ENCODE measurements around the gene TRIM44. TPM values are rescaled to one million over a fixed set of nuclear protein-coding genes. Genes with fewer than 3 reads are reported as not detected.
"Not testable (repeated sequence)": the region's sequence is repeated elsewhere in the genome, so short reads cannot be mapped to it uniquely, and the experiment has no call there.

TRIM44 gene
- polyA plus RNA-seq, 4 donors, result 64.7 to 100 (median 82.9) TPM

DNA sequence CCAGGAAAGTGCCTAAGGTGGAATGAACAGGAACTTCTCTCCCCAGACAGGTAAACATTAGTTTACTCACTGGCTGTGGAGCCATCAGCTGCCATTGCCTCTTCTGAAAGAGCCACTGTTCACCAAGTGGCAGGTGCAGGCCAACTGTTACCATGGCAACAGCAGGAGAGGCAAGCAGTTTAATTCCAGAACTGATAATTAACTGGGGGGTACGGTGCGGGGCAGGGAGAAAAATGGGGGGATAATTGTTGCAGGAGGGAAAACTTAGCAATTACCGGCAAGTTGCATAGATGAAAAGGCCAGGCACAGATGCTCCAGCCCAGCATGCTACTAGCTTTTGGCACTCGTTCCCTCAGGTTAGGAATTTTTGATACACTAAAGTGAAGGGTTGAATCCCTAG is 85.1 kb downstream of the TRIM44 start:
- DNase-seq (ENCODE audit: low read depth in 4 of 4, low spot score in 3 of 4), result no peak

DNA sequence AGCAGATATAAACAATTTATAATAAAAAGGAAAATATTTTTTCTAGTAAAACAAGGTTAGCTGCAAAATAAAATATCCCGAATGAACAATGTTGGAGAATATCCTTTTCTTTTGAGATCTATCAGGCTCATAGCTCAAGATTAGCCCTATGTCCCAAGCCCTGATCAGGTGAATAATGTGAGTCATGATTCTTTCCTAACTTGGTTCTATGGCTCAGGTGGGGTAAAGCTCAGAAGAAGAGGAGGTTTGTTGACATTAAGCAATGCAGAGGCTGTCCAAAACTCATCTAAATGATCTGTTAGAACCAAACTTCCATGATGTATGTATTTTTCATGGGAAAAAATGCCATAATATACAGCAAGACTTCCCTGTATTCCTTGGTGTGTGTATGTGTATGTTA is 86.1 kb downstream of the TRIM44 start:
- DNase-seq (ENCODE audit: low read depth in 4 of 4, low spot score in 3 of 4), result no peak

DNA sequence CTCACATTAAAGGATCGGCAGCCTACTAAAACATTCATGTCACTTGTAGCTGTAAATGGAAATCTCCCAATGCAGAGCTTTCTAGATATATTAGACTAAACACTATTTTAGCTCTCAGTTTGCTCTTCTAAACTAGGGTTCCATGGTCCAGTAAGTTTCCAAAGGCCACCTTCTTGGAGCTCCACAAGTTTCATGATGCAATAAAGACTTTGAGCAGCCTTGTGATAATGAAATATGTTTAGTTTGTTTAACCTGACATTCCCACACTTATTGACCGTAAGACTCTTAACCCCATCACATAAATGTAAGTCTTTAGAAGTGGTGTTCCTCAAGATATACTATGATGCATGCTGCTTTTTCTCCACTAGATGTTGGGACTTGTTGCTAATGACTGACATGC is 87.7 kb downstream of the TRIM44 start:
- DNase-seq (ENCODE audit: low read depth in 4 of 4, low spot score in 3 of 4), result no peak

DNA sequence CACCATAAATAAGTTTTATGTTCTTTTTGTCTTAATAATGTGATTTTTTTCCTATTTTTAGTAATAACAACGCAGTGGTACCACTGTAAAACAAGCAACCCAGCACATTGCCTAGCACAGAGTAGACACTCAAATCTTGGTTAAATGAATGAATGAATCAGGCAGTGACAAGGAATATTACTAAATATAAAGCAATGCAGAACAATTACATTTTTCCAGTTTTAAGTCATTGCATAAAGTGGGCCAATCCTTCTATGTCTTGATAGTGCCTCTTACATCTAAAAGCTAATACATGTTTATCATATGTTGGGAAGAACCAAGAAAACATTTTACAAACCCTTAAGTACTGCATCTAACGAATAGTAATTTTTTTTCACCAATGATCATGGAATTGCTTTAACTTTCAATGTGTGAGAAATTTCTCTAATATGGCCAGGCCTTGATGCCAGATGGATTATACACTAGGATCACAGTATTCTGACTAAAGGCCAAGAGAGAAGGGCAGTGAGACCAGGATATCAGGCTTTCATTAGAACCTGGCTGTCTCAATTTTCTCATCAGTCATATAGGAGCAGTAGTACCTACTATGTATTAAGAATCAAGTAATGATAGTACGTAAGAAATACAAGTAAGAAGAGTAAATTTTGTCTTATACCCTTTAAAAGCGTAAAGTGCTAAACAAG is 88.5 kb downstream of the TRIM44 start:
- DNase-seq (ENCODE audit: low read depth in 4 of 4, low spot score in 3 of 4), result no peak

DNA sequence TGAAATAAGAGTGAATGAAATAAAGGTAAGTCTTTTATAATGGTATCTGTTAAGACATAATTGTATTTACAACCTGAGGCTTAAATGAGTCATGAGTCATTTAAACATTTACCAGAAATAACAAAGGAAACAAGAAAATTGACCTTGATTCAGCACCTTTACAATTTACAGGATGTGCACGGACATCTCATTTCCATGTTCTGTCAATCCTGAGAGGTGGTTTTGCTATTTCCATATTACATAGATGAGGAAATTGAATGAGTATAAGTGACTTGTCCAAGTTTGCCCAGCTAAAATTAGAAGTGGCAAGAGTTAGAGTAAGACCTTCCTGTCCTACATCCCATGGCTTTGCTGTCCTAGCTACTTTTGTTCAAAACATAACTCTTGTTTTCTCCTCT is 89.1 kb downstream of the TRIM44 start:
- DNase-seq (ENCODE audit: low read depth in 4 of 4, low spot score in 3 of 4), result no peak

DNA sequence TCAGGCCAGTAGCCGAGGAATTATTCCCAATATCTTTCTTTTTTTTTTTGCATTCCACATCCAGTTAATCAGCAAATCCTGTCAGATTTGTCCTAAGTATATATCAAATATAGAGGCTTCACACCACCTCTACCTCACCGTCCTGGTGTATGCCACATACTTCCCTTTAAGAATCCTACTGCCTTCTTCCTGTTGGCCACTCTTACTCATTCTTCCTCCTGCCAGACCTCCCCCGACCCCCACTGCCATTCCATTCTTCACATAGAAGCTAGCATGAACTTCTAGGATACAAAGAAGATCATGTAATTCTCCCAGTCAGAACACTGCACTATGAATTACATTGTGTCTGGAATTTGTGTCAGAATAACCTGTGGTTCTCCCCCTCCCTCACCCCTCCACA is 89.5 kb downstream of the TRIM44 start:
- no peak for DNase-seq (ENCODE audit: low read depth in 4 of 4, low spot score in 3 of 4)

DNA sequence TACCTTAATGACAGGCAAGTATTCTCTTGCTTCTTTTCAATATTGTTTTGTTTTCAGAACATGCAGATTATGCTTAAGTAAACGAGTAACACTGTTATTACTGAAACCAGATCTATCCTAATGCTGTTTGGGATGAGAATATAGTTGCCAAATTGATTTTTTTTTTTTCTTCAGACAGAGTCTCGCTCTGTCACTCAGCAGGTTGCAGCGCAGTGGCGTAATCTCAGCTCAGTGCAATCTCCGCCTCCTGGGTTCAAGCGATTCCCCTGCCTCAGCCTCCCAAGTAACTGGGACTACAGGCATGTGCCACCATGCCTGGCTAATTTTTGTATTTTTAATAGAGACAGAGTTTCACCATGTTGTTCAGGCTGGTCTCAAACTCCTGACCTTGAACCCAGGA is 91.0 kb downstream of the TRIM44 start:
- DNase-seq (ENCODE audit: low read depth in 4 of 4, low spot score in 3 of 4), result not testable (repeated sequence)

DNA sequence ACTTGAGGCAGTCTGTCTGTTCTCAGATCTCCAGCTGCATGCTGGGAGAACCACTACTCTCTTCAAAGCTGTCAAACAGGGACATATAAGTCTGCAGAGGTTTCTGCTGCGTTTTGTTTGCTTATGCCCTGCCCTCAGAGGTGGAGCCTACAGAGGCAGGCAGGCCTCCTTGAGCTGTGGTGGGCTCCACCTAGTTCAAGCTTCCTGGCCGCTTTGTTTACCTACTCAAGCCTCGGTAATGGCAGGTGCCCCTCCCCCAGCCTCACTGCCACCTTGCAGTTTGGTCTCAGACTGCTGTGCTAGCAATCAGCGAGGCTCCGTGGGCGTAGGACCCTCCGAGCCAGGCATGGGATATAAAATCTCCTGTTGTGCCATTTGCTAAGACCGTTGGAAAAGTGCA is 97.4 kb downstream of the TRIM44 start:
- not testable (repeated sequence) for DNase-seq (ENCODE audit: low read depth in 4 of 4, low spot score in 3 of 4)

DNA sequence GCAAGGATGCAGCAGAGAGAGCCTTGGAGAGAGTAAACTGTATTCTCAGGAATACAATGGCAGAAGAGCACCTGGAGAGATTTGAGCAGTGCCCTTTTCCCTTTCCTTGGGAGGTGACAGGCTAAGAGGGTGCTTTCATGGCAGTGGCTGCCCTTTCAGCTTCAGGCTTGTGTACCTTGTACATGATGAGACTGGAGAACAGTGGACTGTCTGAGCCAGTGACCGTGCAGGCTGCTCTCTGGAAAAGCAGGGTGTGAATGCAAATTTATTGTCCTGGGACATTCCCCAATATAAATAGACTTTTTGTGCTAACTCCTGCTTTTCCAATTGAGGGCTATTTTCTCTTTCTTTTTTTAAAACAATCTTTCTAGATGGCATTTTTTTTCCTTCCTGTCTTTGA is 99.3 kb downstream of the TRIM44 start:
- DNase-seq (ENCODE audit: low read depth in 4 of 4, low spot score in 3 of 4), result no peak

DNA sequence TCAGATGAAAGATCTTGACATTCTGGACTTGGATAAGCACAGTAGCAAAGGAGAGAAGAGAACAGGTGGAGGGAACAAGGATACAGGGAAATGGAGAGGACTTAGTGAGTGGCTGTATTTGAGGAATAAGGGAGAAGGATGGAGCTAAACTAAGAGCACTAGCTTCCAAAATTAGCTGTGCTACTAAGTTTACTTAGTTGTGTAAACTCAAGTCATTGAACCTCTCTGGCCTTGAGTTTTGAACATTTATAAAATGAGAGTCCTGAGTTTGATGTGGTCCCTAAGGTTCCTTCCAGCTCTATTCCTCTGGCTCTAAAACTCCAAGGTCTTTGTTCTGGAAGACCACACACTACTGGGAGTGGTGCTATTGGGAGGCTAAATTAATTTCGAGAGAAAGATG is 100.7 kb downstream of the TRIM44 start:
- no peak for DNase-seq (ENCODE audit: low read depth in 4 of 4, low spot score in 3 of 4)

DNA sequence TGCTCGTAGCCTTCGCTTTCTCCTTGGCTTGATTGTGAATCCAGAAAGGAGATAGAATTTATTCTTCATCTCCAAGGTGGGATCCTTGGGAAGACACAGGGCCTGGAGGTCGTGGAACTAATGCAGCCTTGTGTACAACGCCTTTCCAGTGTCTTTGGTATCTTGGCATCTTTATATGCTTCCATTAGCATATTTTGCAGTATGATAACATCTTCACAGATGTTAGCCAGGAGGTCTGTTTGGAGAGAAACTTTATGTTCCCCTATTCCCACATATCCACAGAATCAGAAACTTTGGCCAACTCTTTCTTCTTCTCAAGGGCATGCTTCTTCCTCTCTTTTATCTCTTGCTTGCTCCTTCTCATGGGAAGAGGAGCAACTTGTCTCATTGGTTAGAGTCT is 101.2 kb downstream of the TRIM44 start:
- DNase-seq (ENCODE audit: low read depth in 4 of 4, low spot score in 3 of 4), result no peak

DNA sequence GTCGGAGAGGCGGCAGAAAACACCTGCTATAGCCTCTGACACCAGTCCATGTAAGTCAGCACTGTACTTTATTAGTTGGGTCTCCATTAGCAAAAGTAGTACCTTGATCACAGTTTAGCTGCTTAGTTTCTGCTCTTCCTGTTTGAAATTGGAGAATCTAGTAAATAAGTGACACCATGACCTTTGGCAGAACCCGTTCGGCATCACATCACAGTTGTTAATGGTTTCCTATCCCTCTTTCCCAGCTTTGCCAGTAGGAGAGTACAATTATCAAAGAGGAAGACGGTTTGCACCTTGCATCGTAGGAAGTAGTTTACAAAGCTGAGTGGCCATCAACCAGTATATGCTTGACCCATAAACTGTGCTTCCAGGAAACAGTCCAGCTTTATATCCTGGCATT is 101.8 kb downstream of the TRIM44 start:
- no peak for DNase-seq (ENCODE audit: low read depth in 4 of 4, low spot score in 3 of 4)

DNA sequence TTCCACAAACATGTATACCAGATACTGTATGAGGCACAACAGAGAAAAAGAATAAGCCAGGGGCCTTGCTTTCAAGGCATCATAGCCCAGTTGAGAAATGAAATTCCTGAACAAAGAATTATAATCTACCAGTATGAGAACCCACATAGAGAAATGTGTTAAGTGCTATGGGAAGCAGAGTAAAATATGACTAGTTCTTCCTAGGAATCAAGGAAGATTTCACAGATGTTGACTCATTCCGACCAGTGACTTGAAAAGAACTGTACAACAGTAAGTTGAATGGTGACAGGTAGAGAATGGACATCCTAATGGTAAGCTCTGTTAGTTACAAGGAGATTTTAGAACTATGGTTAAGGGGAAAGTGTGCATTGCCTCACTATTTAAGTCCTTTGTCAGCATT is 102.6 kb downstream of the TRIM44 start:
- no peak for DNase-seq (ENCODE audit: low read depth in 4 of 4, low spot score in 3 of 4)

DNA sequence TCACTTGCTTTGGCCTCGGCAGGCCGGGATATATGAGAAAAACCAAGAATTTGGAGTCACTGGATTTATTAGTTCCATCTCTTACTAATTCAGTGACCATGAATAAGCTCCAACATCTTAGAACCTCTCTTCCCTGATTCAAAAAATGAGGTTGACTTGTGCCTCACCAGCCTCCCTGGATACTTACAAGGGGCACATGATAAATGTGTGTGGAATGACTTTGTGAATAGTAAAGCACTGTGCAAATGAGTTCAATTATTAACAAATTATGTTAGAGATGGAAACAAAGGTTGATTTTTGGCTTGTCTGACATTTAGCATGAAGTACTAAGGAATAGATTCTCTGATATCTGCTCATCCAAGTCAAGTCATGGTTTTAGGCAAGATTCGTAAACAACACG is 104.1 kb downstream of the TRIM44 start:
- DNase-seq (ENCODE audit: low read depth in 4 of 4, low spot score in 3 of 4), result no peak

DNA sequence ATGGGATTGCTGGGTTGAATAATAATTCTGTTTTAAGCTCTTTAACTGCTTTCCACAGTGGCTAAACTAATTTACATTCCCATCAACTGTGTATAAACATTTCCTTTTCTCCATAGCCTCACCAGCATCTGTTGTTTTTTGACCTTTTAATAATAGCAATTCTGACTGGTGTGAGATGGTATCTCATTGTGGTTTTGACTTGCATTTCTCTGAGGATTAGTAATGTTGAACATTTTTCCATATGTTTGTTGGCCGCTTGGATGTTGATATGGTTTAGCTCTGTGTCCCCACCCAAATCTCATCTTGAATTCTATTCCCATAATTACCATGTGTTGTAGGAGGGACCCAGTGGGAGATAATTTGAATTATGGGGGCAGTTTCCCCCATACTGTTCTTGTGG is 107.8 kb downstream of the TRIM44 start:
- DNase-seq (ENCODE audit: low read depth in 4 of 4, low spot score in 3 of 4), result not testable (repeated sequence)

DNA sequence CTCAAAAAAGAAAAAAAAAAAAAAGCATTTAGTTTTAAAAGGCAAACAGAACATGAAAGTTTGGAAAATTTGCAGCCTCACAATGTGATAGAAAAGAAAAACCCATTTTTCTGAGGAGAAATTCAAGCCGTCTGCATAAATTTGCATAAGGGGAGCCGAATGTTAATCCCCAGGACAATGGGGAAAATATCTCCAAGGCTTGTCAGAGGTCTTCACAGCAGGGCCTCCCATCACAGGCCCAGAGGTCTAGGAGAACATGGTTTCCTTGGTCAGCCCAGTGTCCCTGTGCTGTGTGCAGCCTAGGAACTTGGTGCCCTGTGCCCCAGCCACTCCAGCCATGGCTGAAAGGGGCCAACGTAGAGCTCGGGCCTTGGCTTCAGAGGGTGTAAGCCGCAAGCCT is 109.1 kb downstream of the TRIM44 start:
- no peak for DNase-seq (ENCODE audit: low read depth in 4 of 4, low spot score in 3 of 4)

DNA sequence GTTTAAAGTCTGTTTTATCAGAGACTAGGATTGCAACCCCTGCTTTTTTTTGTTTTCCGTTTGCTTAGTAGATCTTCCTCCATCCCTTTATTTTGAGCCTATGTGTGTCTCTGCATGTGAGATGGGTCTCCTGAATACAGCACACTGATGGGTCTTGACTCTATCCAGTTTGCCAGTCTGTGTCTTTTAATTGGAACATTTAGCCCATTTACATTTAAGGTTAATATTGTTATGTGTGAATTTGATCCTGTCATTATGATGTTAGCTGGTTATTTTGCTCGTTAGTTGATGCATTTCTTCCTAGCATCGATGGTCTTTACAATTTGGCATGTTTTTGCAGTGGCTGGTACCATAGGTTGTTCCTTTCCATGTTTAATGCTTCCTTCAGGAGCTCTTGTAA is 114.7 kb downstream of the TRIM44 start:
- DNase-seq (ENCODE audit: low read depth in 4 of 4, low spot score in 3 of 4), result not testable (repeated sequence)

DNA sequence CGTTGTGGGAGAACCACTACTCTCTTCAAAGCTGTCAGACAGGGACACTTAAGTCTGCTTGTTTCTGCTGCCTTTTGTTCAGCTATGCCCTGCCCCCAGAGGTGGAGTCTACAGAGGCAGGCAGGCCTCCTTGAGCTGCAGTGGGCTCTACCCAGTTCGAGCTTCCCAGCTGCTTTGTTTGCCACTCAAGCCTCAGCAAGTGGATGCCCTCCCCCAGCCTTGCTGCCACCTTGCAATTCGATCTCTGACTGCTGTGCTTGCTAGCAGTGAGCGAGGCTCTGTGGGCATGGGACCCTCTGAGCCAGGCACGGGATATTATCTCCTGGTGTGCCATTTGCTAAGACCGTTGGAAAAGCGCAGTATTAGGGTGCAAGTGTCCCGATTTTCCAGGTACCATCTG is 116.4 kb downstream of the TRIM44 start:
- not testable (repeated sequence) for DNase-seq (ENCODE audit: low read depth in 4 of 4, low spot score in 3 of 4)

DNA sequence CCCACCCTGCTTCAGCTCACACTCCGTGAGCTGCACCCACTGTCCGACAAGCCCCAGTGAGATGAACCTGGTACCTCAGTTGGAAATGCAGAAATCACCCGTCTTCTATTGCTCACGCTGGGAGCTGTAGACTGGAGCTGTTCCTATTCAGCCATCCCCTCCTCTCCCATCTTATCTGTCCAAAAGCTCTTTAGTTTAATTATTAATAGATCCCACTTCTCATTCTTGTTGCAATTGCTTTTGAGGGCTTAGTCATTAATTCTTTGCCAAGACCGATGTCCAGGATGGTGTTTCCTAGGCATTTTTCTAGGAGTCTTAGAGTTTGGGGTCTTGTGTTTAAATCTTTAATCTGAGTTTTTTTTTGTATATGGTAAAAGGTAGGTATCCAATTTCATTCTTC is 116.8 kb downstream of the TRIM44 start:
- no peak for DNase-seq (ENCODE audit: low read depth in 4 of 4, low spot score in 3 of 4)

DNA sequence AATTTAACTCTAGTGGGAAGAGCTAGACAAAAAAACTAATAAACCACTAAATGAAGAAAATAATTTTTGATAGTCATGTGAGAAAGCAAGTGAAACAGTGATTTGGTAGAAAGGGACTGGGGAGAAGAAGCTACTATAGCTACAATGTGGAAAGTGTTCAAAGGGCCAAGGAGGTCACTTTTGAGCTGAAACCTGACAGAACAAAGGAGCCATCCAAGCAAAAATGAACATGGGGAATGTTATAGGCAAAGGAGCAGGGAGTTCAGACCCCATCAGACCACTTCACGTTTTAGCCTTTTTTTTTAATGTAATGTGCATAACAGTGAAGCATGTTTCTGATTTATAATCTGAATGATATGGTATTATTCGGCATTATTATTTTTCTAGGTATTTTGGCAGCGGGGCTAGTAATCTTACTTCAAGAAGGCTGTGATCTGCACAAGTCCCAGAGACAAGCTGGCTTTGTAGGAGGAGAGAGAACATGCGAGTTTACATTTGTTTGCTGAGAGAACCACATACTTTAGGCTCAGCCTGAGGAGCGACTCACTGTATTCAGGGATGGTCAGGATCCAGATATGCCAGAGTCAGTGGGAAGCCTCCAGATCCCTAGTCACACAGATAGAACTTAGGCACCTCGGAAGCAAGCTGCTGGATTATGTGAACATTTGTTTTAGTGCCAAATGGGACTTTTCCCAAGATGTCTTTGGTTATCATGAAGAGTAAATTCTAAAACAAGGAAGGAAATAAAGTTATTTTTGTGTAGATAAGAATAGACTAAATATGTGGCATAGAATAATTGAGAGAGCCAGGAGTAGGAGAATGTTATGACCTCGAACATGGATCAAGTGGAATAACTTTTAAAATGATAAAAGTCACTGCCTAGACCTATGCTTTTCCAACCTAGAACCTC is 118.6 kb downstream of the TRIM44 start:
- no peak for DNase-seq (ENCODE audit: low read depth in 4 of 4, low spot score in 3 of 4)

DNA sequence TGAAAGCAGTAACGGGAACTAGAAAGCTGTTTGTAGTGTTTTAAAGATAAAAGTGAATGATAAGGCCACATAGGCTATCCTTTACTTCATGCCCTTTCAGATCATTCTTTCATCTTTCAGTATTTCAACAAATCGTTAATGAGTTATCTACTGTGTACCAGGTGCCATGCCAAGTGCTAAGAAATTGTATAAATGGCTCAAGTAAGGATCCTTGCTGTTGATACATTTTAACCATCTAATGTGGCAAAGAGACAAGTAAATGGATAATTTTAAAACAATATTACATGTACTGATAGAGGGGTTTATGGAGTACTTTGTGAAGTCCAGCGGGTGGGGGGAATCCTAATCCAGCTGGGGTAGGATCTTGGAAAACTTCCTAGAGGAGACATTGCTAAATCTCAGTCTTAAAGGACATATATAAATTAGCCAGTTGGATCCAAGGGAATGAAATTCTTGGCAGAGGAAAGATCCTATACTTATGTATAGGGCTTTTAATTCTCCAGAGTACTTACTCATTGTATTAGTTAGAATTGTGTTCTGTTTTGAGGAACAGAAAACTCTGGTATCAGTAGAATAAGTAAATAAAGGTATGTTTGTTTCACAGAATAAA is 119.4 kb downstream of the TRIM44 start:
- DNase-seq (ENCODE audit: low read depth in 4 of 4, low spot score in 3 of 4), result no peak

DNA sequence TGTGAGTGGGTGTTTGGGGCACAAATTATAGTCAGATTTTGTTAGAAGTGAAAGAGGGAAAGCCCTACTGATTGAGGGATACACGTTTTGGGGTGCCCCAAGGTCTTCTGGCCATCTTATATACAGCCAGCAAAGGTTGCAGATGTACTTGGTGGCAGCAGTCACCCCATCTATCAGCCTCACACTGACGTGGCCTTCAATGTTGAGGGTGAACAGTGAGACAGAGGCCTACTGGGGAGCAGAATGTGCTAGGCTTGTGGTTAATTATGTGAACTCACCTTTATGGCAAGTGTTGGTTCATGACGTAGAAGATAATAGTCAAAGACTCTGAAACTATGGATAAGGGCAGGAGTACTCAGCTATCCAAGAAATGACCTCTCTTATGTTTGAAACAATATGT is 121.2 kb downstream of the TRIM44 start:
- DNase-seq (ENCODE audit: low read depth in 4 of 4, low spot score in 3 of 4), result no peak
